Activated CD4-positive, alpha-beta memory T cell treated with anti-CD3 and anti-CD28 coated beads for 36 hours (primary cell): Measurements from ENCODE around the gene PPP1R13B. TPM values are rescaled to one million over a fixed set of nuclear protein-coding genes. Genes with fewer than 3 reads are reported as not detected.

Experiments
- CTCF ChIA-PET: fragments of 350-600 bp; sonication (Branson Sonifier 250); formaldehyde crosslinking; loops from one replicate; lab custom pipeline; 2021; ENCODE audit warnings: antibody characterized with exemption, inconsistent platforms; lab: Charles Lee
- POLR2A ChIA-PET: fragments of 350-600 bp; sonication (Branson Sonifier 250); formaldehyde crosslinking; loops from one replicate; lab custom pipeline; 2021; ENCODE audit warnings: antibody characterized with exemption; lab: Charles Lee
- DNase-seq: peaks from one replicate; pipeline ENCODE4 v3.0.0-alpha.2; 2020
- H3K27ac Mint-ChIP-seq: one replicate; pipeline ENCODE4 v1.8.0; 2021; ENCODE audit warnings: mixed read lengths
- H3K27me3 Mint-ChIP-seq: one replicate; pipeline ENCODE4 v1.8.0; 2021; ENCODE audit warnings: mixed read lengths
- H3K36me3 Mint-ChIP-seq: one replicate; pipeline ENCODE4 v1.8.0; 2021; ENCODE audit warnings: mixed read lengths
- H3K4me1 Mint-ChIP-seq: one replicate; pipeline ENCODE4 v1.8.0; 2021; ENCODE audit warnings: low read depth, mixed read lengths
- H3K4me3 Mint-ChIP-seq: one replicate; pipeline ENCODE4 v1.8.0; 2021; ENCODE audit warnings: mild to moderate bottlenecking, mixed read lengths
- H3K9me3 Mint-ChIP-seq: one replicate; pipeline ENCODE4 v1.8.0; 2021; ENCODE audit warnings: mixed read lengths
- intact Hi-C: fragments of 100-400 bp; cut with micrococcal nuclease; formaldehyde crosslinking; loops from one replicate; pipeline ENCODE4 v1.15.1; 2023
- total RNA-seq, 2 experiments: library from RNA; stranded (reverse); gene quantifications; one replicate each; pipeline ENCODE4 v1.2.3, GENCODE V29; 2021

PPP1R13B gene
- total RNA-seq, 2 experiments from 2014 or later, result 13.5 to 14.8 TPM

- Mint-ChIP-seq H3K4me3 (no peak overlapping the region), H3K9me3 (no peaks in the 10 kb centered on the region), H3K27ac (no peak overlapping the region), H3K4me1 (peaks cover 15% of the 10 kb centered on the region), H3K36me3 (peaks cover 2% of the 10 kb centered on the region), H3K27me3 (no peaks in the 10 kb centered on the region)
- ChIA-PET POLR2A (no interaction called here), CTCF (interaction anchor here (0.5 to 1.2 kb wide), 2 partner anchors 9 to 64 kb away, joined by 3 read pairs; no protein-coding TSS in a partner anchor)
- no peak for DNase-seq
- intact Hi-C loops, result no loop called here
Observed at GRCh38 chr14:103836976-103837725, 10.2 kb downstream of the PPP1R13B start.

GRCh38 chr14:103834956-103835355 lies 12.4 kb downstream of the PPP1R13B start:
- CTCF ChIA-PET, result interaction anchor here (0.8 kb wide), 1 partner anchor 440 kb away, joined by 4 read pairs; no protein-coding TSS in a partner anchor
- no peaks in the 10 kb centered on the region for H3K9me3 Mint-ChIP-seq
- DNase-seq, result no peak
- peaks cover 14% of the 10 kb centered on the region for H3K4me1 Mint-ChIP-seq
- POLR2A ChIA-PET, result no interaction called here
- no peak overlapping the region for H3K27ac Mint-ChIP-seq
- peaks cover 2% of the 10 kb centered on the region for H3K36me3 Mint-ChIP-seq
- no peak overlapping the region for H3K4me3 Mint-ChIP-seq
- intact Hi-C loops, result no loop called here
- no peaks in the 10 kb centered on the region for H3K27me3 Mint-ChIP-seq

- ChIA-PET CTCF (no interaction called here), POLR2A (no interaction called here)
- Mint-ChIP-seq H3K27me3 (no peaks in the 10 kb centered on the region), H3K36me3 (peaks cover 2% of the 10 kb centered on the region), H3K9me3 (no peaks in the 10 kb centered on the region), H3K4me1 (peaks cover 11% of the 10 kb centered on the region), H3K27ac (no peak overlapping the region), H3K4me3 (no peak overlapping the region)
- no peak for DNase-seq
- intact Hi-C loops, result no loop called here
Observed at GRCh38 chr14:103833711-103834110, 13.7 kb downstream of the PPP1R13B start.

GRCh38 chr14:103832046-103832445 lies 15.3 kb downstream of the PPP1R13B start:
- H3K4me3 Mint-ChIP-seq, result no peak overlapping the region
- no peaks in the 10 kb centered on the region for H3K27me3 Mint-ChIP-seq
- intact Hi-C loops, result no loop called here
- H3K27ac Mint-ChIP-seq, result no peak overlapping the region
- H3K4me1 Mint-ChIP-seq, result peaks cover 14% of the 10 kb centered on the region
- H3K9me3 Mint-ChIP-seq, result no peaks in the 10 kb centered on the region
- no peak for DNase-seq
- ChIA-PET POLR2A (interaction anchor here (0.5 kb wide), 1 partner anchor 255 kb away, joined by 3 read pairs; no protein-coding TSS in a partner anchor), CTCF (interaction anchor here (0.9 kb wide), 1 partner anchor 69 kb away, joined by 3 read pairs; no protein-coding TSS in a partner anchor)
- H3K36me3 Mint-ChIP-seq, result no peaks in the 10 kb centered on the region

GRCh38 chr14:103830511-103831270 lies 16.7 kb downstream of the PPP1R13B start:
- H3K4me3 Mint-ChIP-seq, result no peak overlapping the region
- H3K36me3 Mint-ChIP-seq, result no peaks in the 10 kb centered on the region
- ChIA-PET POLR2A (no interaction called here), CTCF (interaction anchor here (0.7 kb wide), 1 partner anchor 13 kb away, joined by 3 read pairs; no protein-coding TSS in a partner anchor)
- peaks cover 14% of the 10 kb centered on the region for H3K4me1 Mint-ChIP-seq
- no peaks in the 10 kb centered on the region for H3K9me3 Mint-ChIP-seq
- intact Hi-C loops, result no loop called here
- no peaks in the 10 kb centered on the region for H3K27me3 Mint-ChIP-seq
- H3K27ac Mint-ChIP-seq, result no peak overlapping the region
- no peak for DNase-seq

- ChIA-PET CTCF (interaction anchor here (0.7 to 1.4 kb wide), 2 partner anchors 8 to 19 kb away, joined by 3 read pairs; no protein-coding TSS in a partner anchor), POLR2A (no interaction called here)
- H3K4me3 Mint-ChIP-seq, result no peak overlapping the region
- intact Hi-C loops, result no loop called here
- no peaks in the 10 kb centered on the region for H3K36me3 Mint-ChIP-seq
- H3K4me1 Mint-ChIP-seq, result peaks cover 12% of the 10 kb centered on the region
- no peaks in the 10 kb centered on the region for H3K27me3 Mint-ChIP-seq
- H3K27ac Mint-ChIP-seq, result no peak overlapping the region
- DNase-seq, result peak; percentile 52
- H3K9me3 Mint-ChIP-seq, result no peaks in the 10 kb centered on the region
Observed at GRCh38 chr14:103828315-103828967, 18.9 kb downstream of the PPP1R13B start.

- no peak overlapping the region for H3K4me3 Mint-ChIP-seq
- no peak for DNase-seq
- intact Hi-C loops, result no loop called here
- ChIA-PET CTCF (interaction anchor here (2.5 kb wide), 1 partner anchor 16 kb away, joined by 16 read pairs; no protein-coding TSS in a partner anchor), POLR2A (no interaction called here)
- no peaks in the 10 kb centered on the region for H3K27me3 Mint-ChIP-seq
- peaks cover 10% of the 10 kb centered on the region for H3K4me1 Mint-ChIP-seq
- H3K9me3 Mint-ChIP-seq, result no peaks in the 10 kb centered on the region
- H3K27ac Mint-ChIP-seq, result no peak overlapping the region
- H3K36me3 Mint-ChIP-seq, result no peaks in the 10 kb centered on the region
Observed at GRCh38 chr14:103825101-103825500, 22.3 kb downstream of the PPP1R13B start.

- POLR2A ChIA-PET, result interaction anchor here (0.6 kb wide), 1 partner anchor 1553 kb away, joined by 3 read pairs; no protein-coding TSS in a partner anchor
- Mint-ChIP-seq H3K27me3 (no peaks in the 10 kb centered on the region), H3K27ac (no peak overlapping the region), H3K4me3 (no peak overlapping the region), H3K36me3 (no peaks in the 10 kb centered on the region), H3K9me3 (no peaks in the 10 kb centered on the region), H3K4me1 (peaks cover 31% of the 10 kb centered on the region)
- CTCF ChIA-PET, result interaction anchor here (0.9 to 1.2 kb wide), 3 partner anchors 12 to 82 kb away, joined by 3 to 11 read pairs (median 5); no protein-coding TSS in a partner anchor
- intact Hi-C loops, result no loop called here
- no peak for DNase-seq
Observed at GRCh38 chr14:103820908-103821307, 26.5 kb downstream of the PPP1R13B start.

GRCh38 chr14:103820382-103820781 lies 27.0 kb downstream of the PPP1R13B start:
- H3K4me3 Mint-ChIP-seq, result no peak overlapping the region
- CTCF ChIA-PET, result interaction anchor here (0.6 to 1.2 kb wide), 4 partner anchors 12 to 85 kb away, joined by 3 to 11 read pairs (median 4); no protein-coding TSS in a partner anchor
- intact Hi-C loops, result no loop called here

GRCh38 chr14:103819503-103820307 lies 27.7 kb downstream of the PPP1R13B start:
- H3K4me3 Mint-ChIP-seq, result no peak overlapping the region
- H3K9me3 Mint-ChIP-seq, result no peaks in the 10 kb centered on the region
- no peak for DNase-seq
- CTCF ChIA-PET, result interaction anchor here (0.5 to 1.6 kb wide), 7 partner anchors 11 to 1125 kb away, joined by 3 to 11 read pairs (median 3); no protein-coding TSS in a partner anchor
- POLR2A ChIA-PET, result no interaction called here
- peaks cover 31% of the 10 kb centered on the region for H3K4me1 Mint-ChIP-seq
- intact Hi-C loops, result no loop called here
- no peaks in the 10 kb centered on the region for H3K36me3 Mint-ChIP-seq
- no peaks in the 10 kb centered on the region for H3K27me3 Mint-ChIP-seq
- peak overlapping the region; percentile 56 for H3K27ac Mint-ChIP-seq

More at GRCh38 chr14:103820382-103820781, 27.0 kb downstream of the PPP1R13B start:
- POLR2A ChIA-PET, result interaction anchor here (0.6 kb wide), 1 partner anchor 1553 kb away, joined by 3 read pairs; no protein-coding TSS in a partner anchor
- Mint-ChIP-seq H3K36me3 (no peaks in the 10 kb centered on the region), H3K27me3 (no peaks in the 10 kb centered on the region), H3K4me1 (peaks cover 31% of the 10 kb centered on the region), H3K9me3 (no peaks in the 10 kb centered on the region), H3K27ac (no peak overlapping the region)
- no peak for DNase-seq

- Mint-ChIP-seq H3K36me3 (no peaks in the 10 kb centered on the region), H3K27me3 (no peaks in the 10 kb centered on the region), H3K4me3 (no peak overlapping the region), H3K27ac (no peak overlapping the region), H3K9me3 (no peaks in the 10 kb centered on the region), H3K4me1 (peaks cover 31% of the 10 kb centered on the region)
- intact Hi-C loops, result no loop called here
- no peak for DNase-seq
- ChIA-PET POLR2A (no interaction called here), CTCF (interaction anchor here (0.6 to 1.6 kb wide), 3 partner anchors 10 to 1124 kb away, joined by 3 to 11 read pairs (median 3); no protein-coding TSS in a partner anchor)
Observed at GRCh38 chr14:103818870-103819269, 28.5 kb downstream of the PPP1R13B start.
